GM19099 (cell line): ENCODE data around the gene LDLRAD3.

ENCODE experiments used
- POLR2A ChIP-seq: IDR thresholded peaks from 3 replicates; pipeline ENCODE4 v1.6.1; 2011; ENCODE audit warnings: low read depth; ENCODE audit not compliant: insufficient read length; ENCODE audit errors: extremely low read depth

LDLRAD3 gene

DNA sequence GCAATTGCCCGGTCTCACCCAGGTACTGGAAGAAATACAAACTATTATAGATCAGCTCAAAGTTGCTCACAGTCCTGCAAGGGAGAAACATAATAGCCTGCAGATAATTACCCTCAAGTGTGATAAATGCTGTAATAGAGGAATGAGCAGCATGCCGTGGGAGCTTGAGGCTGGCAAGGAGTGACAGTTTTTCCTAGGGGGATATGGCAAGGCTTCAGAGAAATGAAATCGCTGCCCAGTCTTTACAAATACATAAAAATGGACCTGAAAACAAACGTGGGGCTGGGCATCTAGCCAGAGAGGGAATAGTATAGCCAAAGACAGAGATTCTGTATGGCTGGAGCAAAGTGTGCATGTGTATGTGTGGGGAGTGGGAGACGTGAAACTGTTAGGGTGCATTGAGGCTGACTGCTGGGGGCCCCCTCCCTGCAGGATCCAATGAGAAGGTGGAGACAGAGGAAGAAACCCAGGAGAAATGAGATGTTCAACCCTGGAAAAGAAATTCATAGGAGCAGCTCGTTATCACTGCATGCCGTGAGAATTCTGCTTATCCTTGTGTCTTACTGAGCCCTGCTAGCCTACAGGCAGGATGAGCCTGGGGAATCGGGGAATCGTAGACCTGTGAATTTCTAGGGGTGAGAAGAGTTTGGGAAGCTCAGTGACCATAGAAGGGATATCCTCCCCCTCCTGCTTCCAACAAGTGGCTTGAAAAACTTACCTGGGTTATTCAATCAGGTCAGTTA lies 167.0 kb downstream of the LDLRAD3 start:
- TF ChIP-seq POLR2A: no peak

DNA sequence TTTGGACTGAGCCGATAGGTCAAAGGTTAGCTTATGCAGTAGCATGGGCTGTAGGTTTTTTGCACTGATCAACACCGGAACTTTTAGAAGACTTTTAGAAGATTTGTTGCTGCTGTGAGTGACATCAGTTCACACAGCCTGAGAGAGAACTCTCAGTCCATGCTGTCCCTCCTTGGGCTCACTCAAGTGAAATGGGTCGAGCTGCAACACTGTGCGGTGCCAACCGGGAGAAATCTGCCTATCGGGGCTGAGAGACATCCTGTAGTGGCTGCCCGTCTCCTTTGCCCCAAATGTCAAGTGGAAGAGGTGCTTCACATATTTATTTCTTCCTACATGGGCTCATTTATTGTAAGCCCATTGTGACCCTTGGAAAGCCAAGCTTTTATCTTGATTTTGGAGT lies 170.2 kb downstream of the LDLRAD3 start:
- TF ChIP-seq POLR2A: no peak

DNA sequence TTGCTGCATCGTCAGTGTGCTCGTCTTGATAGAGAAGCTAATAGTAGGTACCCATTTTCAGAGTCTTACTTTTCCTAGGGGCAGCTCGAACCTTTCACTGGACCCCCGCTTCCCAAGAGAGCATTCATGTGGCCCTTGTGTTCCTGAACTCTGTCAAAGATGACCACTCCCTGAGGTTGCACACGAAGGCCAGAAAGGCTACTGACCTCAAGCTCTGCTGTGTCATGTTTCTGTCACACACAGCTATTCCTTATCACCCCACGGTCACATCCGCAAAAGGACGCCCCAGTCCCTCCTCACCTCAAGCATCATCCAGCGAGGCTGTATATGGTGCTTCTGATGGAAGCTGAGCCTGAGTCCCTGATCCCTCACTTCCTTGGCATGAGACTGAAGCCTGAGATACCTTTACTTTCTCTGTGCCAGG lies 171.5 kb downstream of the LDLRAD3 start:
- no peak for TF ChIP-seq POLR2A

DNA sequence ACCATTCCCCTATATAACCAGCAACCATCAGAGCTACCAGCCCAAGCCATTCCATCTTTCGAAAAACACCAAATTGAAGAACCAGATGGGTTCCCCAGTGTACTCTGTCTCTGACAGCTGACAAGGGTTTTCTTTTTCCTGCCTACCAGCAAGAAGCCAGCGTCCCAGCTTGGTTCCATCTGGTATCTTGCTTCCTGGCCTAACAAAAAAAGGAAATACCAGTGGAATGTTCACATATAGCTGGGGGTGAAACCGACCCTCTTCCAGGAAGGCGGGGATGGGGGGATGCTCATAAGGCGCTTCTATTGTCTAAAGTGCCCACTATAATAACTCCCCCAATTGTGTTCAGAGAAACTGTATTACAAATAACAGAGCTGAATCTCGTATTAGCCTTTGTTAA lies 172.3 kb downstream of the LDLRAD3 start:
- no peak for TF ChIP-seq POLR2A

DNA sequence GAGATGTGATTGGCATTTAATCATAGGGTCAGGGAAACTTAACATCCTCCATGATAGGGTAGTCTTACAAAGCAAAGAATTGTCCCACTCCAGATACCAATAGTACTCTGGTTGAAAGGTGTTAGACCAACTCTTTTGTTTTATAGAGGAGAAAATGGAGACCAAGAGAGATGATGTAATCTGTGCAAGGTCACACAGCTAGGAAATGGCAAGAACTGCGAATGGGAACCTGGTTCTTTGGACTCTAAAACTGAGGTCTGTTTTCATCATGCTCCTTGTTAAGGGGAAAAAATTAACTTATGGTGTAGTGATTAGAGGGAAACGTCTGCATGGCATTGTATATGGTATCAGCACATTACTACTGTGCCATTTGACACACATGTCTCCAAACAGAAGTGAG lies 174.2 kb downstream of the LDLRAD3 start:
- no peak for TF ChIP-seq POLR2A

DNA sequence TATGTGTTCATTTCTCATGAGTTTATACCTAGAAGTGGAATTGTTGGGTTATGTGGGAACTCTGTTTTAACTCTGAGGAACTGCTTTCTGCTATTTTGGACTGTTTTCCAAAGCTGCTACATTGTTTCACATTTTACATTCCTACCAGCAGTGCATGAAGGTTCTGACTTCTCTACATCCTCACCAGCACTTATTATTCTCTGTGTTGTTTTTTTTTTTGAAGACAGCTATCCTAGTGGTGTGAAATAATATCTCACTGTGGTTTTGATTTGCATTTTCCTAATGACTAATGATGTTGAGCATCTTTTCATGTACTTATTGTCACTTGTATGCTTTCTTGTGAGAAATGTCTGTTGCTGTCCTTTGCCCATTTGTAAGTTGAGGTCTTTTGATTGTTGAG lies 175.4 kb downstream of the LDLRAD3 start:
- no peak for TF ChIP-seq POLR2A

DNA sequence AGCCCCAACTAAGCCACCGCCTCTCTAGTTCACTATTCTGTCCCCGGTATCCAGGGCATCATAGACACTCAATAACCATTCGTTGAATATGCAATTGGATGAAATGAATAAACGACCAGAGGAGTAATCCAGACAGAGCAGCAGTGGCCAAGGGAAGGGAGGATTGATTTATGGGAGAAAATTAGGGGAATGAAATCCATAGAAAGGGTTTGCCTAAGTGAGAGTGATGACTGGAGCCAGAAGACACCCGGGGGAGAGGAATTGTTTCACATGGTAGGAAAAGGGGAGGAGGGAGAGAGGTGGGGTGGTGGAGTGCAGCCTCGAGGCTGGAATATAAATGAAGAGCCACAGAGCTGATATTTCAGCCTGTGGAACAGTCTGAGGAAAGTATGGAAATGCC lies 177.2 kb downstream of the LDLRAD3 start:
- no peak for TF ChIP-seq POLR2A

DNA sequence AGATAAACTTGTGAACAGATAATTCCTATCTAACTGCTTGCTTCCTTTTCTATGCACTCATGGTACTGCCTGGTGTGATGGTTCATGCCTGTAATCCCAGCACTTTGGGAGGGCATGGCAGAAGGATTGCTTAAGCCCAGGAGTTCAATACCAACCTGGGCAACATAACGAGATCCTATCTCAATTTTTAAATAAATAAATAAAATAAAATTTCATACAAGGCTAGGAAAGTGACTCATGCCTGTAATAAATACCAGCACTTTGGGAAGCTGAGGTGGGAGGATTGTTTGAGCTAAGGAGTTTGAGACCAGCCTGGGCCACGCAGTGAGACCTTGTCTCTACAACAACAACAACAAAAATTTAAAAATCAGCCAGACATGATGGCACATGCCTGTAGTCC lies 178.8 kb downstream of the LDLRAD3 start:
- TF ChIP-seq POLR2A: no peak

DNA sequence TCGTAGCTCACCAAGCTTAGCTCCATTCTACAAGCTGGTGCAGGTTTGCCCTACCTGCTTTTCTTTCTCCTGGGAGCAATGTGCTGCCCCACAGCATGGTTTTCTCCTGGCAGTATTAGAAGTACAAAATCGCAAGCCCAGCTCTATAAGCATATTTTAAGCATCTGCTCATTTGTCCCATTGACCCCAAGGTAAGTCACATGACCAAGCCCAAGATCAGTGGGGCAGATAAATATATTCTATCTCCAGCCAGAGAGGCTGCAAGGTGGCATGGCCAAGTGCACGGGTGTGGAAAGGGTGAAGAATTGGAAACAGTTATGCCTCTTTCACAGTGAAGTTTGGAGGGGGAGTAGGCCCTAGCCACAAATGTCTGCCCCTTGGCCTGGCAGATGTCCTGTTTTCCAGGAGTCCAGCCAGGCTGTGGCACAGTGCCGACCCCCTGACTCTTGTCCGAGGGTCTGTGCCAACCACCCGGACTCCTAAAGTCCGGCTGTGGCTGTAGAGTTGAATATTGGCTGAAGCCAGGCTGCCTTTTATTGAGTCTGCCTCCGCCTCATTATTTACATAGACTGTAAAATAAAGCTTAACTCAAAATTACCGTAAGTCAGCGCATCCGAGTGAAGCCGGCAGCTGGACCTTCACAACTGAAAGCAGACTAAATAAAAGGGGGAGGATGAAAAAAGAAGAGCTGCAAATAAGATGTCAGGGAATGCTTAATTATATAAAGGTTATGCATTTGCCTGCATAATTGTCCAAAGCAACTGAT lies 179.7 kb downstream of the LDLRAD3 start:
- no peak for TF ChIP-seq POLR2A

DNA sequence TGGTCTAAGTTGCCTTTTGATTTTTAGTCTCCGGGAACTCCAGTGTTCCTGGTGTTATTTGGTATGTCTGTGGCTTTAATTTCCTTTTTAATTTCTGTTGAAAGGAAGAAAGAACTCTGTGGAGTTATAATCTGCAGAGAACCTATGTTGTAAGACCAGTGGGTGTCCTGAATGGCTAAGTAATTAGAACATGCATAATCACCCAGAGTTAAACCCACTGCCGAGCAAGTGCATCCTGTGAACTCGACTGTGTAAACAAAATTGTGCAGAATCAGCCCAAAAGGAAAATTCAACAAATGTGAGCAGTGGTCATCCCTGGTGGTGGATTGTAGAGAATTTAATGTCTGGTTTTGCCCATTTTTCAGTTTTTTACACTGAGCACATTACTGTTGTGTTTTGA lies 182.8 kb downstream of the LDLRAD3 start:
- no peak for TF ChIP-seq POLR2A

DNA sequence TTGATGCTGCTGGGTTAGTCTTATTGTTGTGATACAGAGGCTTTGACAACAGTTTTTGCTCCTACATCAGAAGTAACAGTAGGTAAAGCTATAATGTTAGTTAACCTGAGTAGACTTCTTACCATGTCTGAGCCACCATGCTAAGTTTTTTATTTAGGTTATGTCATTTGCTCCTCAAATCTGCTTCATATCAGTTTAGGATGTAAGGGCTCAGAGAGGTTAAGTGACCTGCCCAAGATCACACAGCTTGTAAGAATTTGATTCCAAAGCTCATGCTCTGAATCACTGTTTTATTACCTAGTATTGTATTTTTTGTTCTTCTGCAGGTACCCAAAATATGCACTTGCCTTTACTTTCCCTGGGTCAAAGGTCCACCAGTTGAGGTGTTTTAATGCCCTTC lies 183.7 kb downstream of the LDLRAD3 start:
- no peak for TF ChIP-seq POLR2A

DNA sequence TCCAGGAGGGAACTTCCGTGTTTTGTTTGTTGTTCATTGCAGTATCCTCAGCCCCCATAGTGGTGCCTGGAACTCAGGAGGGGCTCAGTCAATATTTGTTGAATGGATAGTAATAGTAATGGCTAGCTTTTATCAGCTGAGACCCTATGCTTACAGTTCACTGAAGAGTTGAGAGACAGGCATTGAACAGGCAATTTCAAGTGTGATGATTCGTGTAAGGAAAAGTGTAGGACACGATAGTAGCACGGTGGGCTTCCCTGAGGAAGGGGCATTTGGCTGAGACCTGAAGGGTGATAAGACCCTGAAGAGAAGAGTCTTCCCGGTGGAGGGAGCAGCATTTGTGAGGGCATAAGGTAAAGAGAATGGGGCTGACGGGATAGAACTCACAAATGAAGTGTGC lies 186.1 kb downstream of the LDLRAD3 start:
- TF ChIP-seq POLR2A: no peak

DNA sequence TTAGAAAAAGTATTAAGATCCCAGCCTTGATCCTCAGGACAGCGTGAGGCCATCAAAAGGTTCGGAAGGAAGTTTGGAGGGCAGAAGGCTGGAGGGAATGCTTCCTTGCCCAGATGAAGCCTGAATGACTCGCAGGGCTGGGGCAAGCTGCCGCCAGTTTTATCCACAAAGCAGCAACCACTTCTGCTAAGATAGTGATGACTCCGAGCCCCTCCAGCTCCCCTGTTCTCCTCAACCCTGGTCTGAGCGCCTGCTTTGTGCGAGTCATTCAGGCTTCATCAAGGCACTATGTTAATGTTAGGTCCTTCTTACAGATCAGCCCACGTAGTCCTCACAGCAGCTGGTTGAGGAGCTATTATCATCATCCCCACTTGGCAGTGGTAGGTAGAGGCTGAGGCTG lies 186.5 kb downstream of the LDLRAD3 start:
- no peak for TF ChIP-seq POLR2A

DNA sequence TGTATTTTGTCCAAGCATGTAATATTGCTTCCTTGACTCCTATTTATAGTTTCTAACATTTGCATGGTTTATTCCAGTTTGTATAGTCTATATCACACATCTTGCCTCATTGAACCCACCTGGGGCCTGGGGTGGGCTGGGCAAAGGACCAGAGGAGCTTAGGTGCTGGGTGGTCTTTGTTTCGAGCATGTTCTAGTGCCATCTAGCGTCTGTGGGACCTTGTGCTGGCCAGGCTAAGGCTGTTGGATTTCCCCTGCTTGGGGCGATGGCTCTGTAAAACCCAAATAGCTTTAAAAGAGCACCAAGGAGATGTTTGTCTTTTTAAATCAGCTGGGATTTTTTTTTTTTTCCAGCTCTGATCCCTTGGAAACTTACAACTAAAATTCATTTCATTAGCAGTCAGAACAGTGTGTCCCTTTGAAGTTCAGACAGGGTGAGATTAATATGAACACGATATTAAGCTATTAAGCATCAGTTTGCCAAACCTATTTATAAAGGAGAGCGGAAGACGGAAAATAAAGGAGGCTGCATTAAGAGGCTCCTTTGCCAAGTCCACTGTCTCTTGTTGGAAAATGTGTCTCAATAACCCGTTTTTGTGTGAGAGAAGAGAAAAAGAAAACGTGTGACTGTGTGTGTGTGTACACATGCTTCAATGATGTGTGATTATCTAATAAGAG lies 188.0 kb downstream of the LDLRAD3 start:
- TF ChIP-seq POLR2A: no peak

DNA sequence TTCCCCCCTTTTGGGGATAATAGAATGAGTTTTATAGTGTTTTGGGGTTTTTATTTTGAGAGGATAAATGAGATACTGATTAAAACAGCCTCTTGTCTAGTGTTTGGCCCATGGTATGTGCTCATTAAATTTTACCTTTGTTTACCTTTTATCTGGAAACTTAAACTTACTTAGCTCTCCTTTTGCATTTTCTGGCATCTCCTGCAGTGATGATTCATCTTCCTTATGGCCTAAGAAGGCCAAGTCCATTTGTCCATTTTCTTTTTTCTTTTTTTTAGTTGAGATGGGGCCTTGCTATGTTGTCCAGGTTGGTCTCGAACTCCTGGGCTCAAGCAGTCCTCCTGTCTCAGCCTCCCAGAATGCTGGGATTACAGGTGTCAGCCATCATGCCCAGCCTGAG lies 189.1 kb downstream of the LDLRAD3 start:
- TF ChIP-seq POLR2A: no peak

DNA sequence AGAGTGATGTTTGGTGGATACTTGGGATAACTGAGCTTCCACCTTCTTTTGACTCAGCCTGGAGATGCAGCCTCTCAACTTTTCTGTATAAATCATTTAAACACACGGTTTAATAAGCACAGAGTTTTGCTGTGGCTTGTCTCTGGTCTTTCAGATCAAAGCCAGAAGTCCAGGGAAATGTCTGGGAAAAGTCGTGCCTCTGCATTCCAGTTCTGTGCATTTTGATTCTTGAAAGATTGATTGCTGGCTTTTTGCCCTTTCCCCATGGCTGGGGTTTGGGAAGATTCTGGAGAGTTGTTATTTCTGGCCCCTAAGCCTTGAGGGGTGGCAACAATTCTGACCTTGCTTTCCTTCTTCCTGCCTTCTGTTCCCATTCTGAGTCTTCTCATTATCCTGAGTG lies 191.2 kb downstream of the LDLRAD3 start:
- TF ChIP-seq POLR2A: no peak
